Neural cell (in vitro differentiated cells): ENCODE data around the gene TUBB2A. TPM values are rescaled to one million over a fixed set of nuclear protein-coding genes. Genes with fewer than 3 reads are reported as not detected.

Source experiments
- H2AFZ ChIP-seq: fragments of 200-600, 300-800 bp; sonication (generic), shearing (Covaris generic); 2 replicates; pipeline ENCODE4 v1.6.0; 2014; ENCODE audit warnings: low read depth, mild to moderate bottlenecking, antibody characterized with exemption, low read length, moderate library complexity
- H3F3A ChIP-seq: fragments of 200-600 bp; shearing (Covaris generic); 2 replicates; pipeline ENCODE4 v1.6.1; 2016; ENCODE audit warnings: mild to moderate bottlenecking, moderate library complexity, mixed read lengths, antibody characterized with exemption, low read length; ENCODE audit not compliant: insufficient read depth, poor library complexity, severe bottlenecking
- H3K27ac ChIP-seq: fragments of 200-600, 300-800 bp; sonication (generic), shearing (Covaris generic); 2 replicates; pipeline ENCODE4 v1.5.1; 2014; ENCODE audit warnings: mild to moderate bottlenecking, low read length, moderate library complexity
- H3K27me3 ChIP-seq: fragments of 300-800, 200-600 bp; sonication (generic), shearing (Covaris generic); 2 replicates; pipeline ENCODE4 v1.6.0; 2014; ENCODE audit warnings: mild to moderate bottlenecking, low read depth, low read length, moderate library complexity; ENCODE audit not compliant: insufficient read depth
- H3K36me3 ChIP-seq: fragments of 300-800, 200-600 bp; sonication (generic), shearing (Covaris generic); 2 replicates; pipeline ENCODE4 v1.5.1; 2014; ENCODE audit warnings: mild to moderate bottlenecking, antibody characterized with exemption, low read length, moderate library complexity; ENCODE audit not compliant: insufficient read depth
- H3K4me2 ChIP-seq: fragments of 300-800, 200-600 bp; sonication (generic), shearing (Covaris generic); 2 replicates; pipeline ENCODE4 v1.6.0; 2014; ENCODE audit warnings: mild to moderate bottlenecking, low read length
- H3K4me3 ChIP-seq: fragments of 300-800, 200-600 bp; sonication (generic), shearing (Covaris generic); 2 replicates; pipeline ENCODE4 v1.5.1; 2014; ENCODE audit warnings: mild to moderate bottlenecking, low read length, moderate library complexity
- H3K79me2 ChIP-seq: fragments of 200-600 bp; shearing (Covaris generic); replicated peaks from 2 replicates; pipeline ENCODE4 v1.6.0; 2014; ENCODE audit warnings: mild to moderate bottlenecking, low read length, moderate library complexity; ENCODE audit not compliant: insufficient read depth
- H3K9ac ChIP-seq: fragments of 300-800, 200-600 bp; sonication (generic), shearing (Covaris generic); 2 replicates; pipeline ENCODE4 v1.6.1; 2016; ENCODE audit warnings: mild to moderate bottlenecking, low read length, mixed read lengths
- H3K9me2 ChIP-seq: fragments of 200-600 bp; shearing (Covaris generic); 2 replicates; pipeline ENCODE4 v1.6.1; 2016; ENCODE audit warnings: mild to moderate bottlenecking, low read length, mixed read lengths; ENCODE audit not compliant: insufficient read depth
- H3K9me3 ChIP-seq: fragments of 200-600, 300-800 bp; sonication (generic), shearing (Covaris generic); 2 replicates; pipeline ENCODE4 v1.6.1; 2016; ENCODE audit warnings: mild to moderate bottlenecking, mixed run types, low read length, moderate library complexity, mixed read lengths
- H4K20me1 ChIP-seq: fragments of 200-600 bp; shearing (Covaris generic); 2 replicates; pipeline ENCODE4 v1.6.1; 2016; ENCODE audit warnings: mild to moderate bottlenecking, mixed run types; ENCODE audit not compliant: insufficient read depth
- EP300 ChIP-seq: fragments of 450-650 bp; conservative IDR thresholded peaks from 2 replicates; pipeline ENCODE4 v1.6.1; 2014; ENCODE audit warnings: antibody characterized with exemption, mild to moderate bottlenecking, moderate library complexity; ENCODE audit not compliant: poor library complexity, severe bottlenecking
- EZH2 ChIP-seq: fragments of 200-600, 300-800 bp; shearing (Covaris generic), sonication (generic); IDR thresholded peaks from 2 replicates; pipeline ENCODE4 v1.6.1; 2014; ENCODE audit warnings: antibody characterized with exemption, low read length, borderline replicate concordance, mild to moderate bottlenecking; ENCODE audit not compliant: insufficient read depth, poor library complexity, severe bottlenecking
- MXI1 ChIP-seq: fragments of 450-650 bp; conservative IDR thresholded peaks from 2 replicates; pipeline ENCODE4 v1.6.1; 2014; ENCODE audit warnings: antibody characterized with exemption, mild to moderate bottlenecking; ENCODE audit not compliant: poor library complexity, severe bottlenecking
- POLR2AphosphoS5 ChIP-seq: IDR thresholded peaks from 2 replicates; pipeline ENCODE4 v1.6.1; 2012
- RAD21 ChIP-seq: fragments of 450-650 bp; conservative IDR thresholded peaks from 2 replicates; pipeline ENCODE4 v1.6.1; 2014; ENCODE audit warnings: antibody characterized with exemption, mild to moderate bottlenecking, moderate library complexity
- SMC3 ChIP-seq: fragments of 450-650 bp; conservative IDR thresholded peaks from 2 replicates; pipeline ENCODE4 v1.6.1; 2014; ENCODE audit warnings: antibody characterized with exemption, mild to moderate bottlenecking, moderate library complexity; ENCODE audit not compliant: poor library complexity
- TAF1 ChIP-seq: IDR thresholded peaks from 2 replicates; pipeline ENCODE4 v1.6.1; 2012; ENCODE audit warnings: low read depth
- polyA plus RNA-seq: library from polyadenylated mRNA; depleted of rRNA; stranded (reverse); fragments of >200 nt; gene quantifications from 2 replicates; pipeline ENCODE4 v1.2.3, GENCODE V29; 2014
- TF ChIP-seq, protein P1 (sequence below): fragments of 450-650 bp; IDR thresholded peaks from 2 replicates; pipeline ENCODE4 v1.5.1; 2014; ENCODE audit warnings: antibody characterized with exemption, mild to moderate bottlenecking, moderate library complexity; ENCODE audit not compliant: poor library complexity, severe bottlenecking
- TF ChIP-seq, protein P2 (sequence below): IDR thresholded peaks from 2 replicates; pipeline ENCODE4 v1.6.1; 2012; ENCODE audit warnings: borderline replicate concordance

Gene TUBB2A
- polyA plus RNA-seq, 1 donor from 2014 or later: 1,088 TPM

DNA sequence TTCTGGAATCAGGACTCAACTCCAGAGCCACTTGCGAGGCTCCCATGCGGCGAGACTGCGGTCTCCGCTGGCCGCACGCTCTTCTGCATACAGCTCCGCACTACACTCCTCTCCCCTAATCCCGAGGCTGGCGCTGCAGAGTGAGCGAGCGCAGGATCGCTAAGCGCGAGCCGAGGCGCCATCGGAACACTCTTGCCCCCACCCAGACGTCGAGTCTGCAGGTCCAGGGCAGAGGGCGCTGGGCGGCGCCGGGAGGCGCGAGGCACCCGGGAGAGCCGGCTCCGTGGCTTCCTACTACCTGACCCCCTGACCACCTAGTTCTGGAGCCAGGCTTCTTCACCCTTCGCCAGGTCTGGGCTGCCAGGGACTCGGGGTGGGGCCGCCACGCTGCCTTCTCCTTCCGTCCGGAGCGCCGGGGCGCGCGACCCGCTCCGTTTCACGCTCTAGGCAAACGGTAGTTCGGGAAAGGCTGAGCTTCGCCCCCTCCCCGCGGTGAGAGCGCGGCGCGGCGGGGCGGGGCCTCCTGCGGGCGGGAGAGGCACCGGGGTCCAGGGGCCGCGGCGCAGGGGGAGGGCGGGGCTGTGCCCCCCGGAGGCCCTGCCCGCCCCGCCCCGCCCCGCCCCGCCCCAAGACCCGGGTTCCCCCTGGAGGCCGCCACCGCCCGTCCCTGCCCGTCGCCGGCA is 5.4 kb upstream of the TUBB2A start:
- Histone ChIP-seq H4K20me1 (no peaks in the 10 kb centered on the region), H3K9ac (peak overlapping the region; percentile 94), H3F3A (no peaks in the 10 kb centered on the region), H3K36me3 (no peaks in the 10 kb centered on the region), H3K9me3 (no peaks in the 10 kb centered on the region), H3K27ac (peak overlapping the region; percentile 84), H3K4me3 (peak overlapping the region; percentile 90), H3K27me3 (no peaks in the 10 kb centered on the region), H2AFZ (peak overlapping the region; percentile 69), H3K79me2 (peaks cover 23% of the 10 kb centered on the region), H3K4me2 (no peak overlapping the region), H3K9me2 (no peaks in the 10 kb centered on the region)
- TF ChIP-seq, protein P1, sequence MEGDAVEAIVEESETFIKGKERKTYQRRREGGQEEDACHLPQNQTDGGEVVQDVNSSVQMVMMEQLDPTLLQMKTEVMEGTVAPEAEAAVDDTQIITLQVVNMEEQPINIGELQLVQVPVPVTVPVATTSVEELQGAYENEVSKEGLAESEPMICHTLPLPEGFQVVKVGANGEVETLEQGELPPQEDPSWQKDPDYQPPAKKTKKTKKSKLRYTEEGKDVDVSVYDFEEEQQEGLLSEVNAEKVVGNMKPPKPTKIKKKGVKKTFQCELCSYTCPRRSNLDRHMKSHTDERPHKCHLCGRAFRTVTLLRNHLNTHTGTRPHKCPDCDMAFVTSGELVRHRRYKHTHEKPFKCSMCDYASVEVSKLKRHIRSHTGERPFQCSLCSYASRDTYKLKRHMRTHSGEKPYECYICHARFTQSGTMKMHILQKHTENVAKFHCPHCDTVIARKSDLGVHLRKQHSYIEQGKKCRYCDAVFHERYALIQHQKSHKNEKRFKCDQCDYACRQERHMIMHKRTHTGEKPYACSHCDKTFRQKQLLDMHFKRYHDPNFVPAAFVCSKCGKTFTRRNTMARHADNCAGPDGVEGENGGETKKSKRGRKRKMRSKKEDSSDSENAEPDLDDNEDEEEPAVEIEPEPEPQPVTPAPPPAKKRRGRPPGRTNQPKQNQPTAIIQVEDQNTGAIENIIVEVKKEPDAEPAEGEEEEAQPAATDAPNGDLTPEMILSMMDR: peak; percentile 63
- TF ChIP-seq RAD21 (peak; percentile 55), TAF1 (peak; percentile 74), EZH2 (no peak), EP300 (peak; percentile 40), POLR2AphosphoS5 (peak; percentile 74), SMC3 (peak; percentile 62), MXI1 (peak; percentile 86)
- TF ChIP-seq, protein P2, sequence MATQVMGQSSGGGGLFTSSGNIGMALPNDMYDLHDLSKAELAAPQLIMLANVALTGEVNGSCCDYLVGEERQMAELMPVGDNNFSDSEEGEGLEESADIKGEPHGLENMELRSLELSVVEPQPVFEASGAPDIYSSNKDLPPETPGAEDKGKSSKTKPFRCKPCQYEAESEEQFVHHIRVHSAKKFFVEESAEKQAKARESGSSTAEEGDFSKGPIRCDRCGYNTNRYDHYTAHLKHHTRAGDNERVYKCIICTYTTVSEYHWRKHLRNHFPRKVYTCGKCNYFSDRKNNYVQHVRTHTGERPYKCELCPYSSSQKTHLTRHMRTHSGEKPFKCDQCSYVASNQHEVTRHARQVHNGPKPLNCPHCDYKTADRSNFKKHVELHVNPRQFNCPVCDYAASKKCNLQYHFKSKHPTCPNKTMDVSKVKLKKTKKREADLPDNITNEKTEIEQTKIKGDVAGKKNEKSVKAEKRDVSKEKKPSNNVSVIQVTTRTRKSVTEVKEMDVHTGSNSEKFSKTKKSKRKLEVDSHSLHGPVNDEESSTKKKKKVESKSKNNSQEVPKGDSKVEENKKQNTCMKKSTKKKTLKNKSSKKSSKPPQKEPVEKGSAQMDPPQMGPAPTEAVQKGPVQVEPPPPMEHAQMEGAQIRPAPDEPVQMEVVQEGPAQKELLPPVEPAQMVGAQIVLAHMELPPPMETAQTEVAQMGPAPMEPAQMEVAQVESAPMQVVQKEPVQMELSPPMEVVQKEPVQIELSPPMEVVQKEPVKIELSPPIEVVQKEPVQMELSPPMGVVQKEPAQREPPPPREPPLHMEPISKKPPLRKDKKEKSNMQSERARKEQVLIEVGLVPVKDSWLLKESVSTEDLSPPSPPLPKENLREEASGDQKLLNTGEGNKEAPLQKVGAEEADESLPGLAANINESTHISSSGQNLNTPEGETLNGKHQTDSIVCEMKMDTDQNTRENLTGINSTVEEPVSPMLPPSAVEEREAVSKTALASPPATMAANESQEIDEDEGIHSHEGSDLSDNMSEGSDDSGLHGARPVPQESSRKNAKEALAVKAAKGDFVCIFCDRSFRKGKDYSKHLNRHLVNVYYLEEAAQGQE: peak; percentile 89

DNA sequence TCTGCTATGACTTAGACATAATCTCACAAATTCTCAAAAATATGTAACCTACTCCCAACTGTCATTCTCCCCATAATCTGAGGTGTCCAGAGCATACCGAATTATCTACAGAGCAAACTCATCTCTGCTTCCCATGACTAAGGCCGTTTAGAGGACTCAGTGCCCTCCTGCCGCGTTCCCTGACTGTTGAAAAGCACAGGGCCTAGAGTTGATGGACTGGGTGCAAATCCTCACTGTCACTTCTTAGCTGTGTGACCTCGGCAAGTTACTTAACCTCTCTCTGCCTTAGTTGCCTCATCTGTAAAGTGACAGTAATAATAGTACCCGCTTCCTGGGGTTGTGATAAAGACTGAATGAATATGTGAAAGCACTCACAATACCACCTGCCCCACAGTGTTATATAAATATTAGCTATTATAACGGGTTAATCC is 4.7 kb upstream of the TUBB2A start:
- Histone ChIP-seq H3K27ac (peak overlapping the region; percentile 84), H3K9ac (peak overlapping the region; percentile 94), H2AFZ (no peak overlapping the region)

More for the DNA sequence above, 4.7 kb upstream of the TUBB2A start:
- peak overlapping the region; percentile 44 for H3K4me2 ChIP-seq
- H3K79me2 ChIP-seq: peaks cover 26% of the 10 kb centered on the region
- no peaks in the 10 kb centered on the region for H3K36me3 ChIP-seq
- H3K27me3 ChIP-seq: no peaks in the 10 kb centered on the region
- H3K4me3 ChIP-seq: peak overlapping the region; percentile 90
- H4K20me1 ChIP-seq: no peaks in the 10 kb centered on the region
- H3K9me3 ChIP-seq: no peaks in the 10 kb centered on the region
- H3K9me2 ChIP-seq: no peaks in the 10 kb centered on the region
- no peak for TF ChIP-seq SMC3
- no peak for TF ChIP-seq TAF1
- TF ChIP-seq POLR2AphosphoS5: no peak
- no peak for TF ChIP-seq MXI1
- TF ChIP-seq, protein P1: no peak
- no peak for TF ChIP-seq RAD21
- TF ChIP-seq, protein P2: no peak
- TF ChIP-seq EZH2: no peak
- TF ChIP-seq EP300: no peak
- no peaks in the 10 kb centered on the region for H3F3A ChIP-seq
